ENCODE data around the gene ARHGEF28.
A peak's percentile ranks its signal among the peaks of the same experiment; 100 is the strongest.

Gene ARHGEF28

DNA sequence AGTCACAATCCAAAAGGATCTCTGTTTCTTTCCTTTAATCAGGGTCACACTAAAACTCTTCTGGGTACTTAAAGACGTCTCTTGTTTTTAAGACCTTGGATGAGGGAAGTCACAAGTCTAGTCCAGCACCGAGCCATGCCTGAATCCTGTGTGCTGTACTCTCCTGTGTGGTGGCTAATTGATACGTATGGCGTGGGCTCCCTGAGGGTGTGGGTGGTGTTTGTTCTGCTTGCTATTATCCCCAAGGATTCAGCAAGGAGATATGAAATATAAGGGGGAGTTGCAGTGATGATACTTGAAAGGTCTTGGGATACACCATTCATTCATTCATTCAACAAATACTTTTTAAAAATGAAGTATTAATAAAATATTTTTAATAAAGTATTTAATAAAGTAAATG lies 128.3 kb downstream of the ARHGEF28 start:
- no peaks in the 10 kb centered on the region for H3K9me3 Mint-ChIP-seq
- no peaks in the 10 kb centered on the region for H3K36me3 Mint-ChIP-seq (ENCODE audit: low read depth)
- TF ChIP-seq, protein P1, sequence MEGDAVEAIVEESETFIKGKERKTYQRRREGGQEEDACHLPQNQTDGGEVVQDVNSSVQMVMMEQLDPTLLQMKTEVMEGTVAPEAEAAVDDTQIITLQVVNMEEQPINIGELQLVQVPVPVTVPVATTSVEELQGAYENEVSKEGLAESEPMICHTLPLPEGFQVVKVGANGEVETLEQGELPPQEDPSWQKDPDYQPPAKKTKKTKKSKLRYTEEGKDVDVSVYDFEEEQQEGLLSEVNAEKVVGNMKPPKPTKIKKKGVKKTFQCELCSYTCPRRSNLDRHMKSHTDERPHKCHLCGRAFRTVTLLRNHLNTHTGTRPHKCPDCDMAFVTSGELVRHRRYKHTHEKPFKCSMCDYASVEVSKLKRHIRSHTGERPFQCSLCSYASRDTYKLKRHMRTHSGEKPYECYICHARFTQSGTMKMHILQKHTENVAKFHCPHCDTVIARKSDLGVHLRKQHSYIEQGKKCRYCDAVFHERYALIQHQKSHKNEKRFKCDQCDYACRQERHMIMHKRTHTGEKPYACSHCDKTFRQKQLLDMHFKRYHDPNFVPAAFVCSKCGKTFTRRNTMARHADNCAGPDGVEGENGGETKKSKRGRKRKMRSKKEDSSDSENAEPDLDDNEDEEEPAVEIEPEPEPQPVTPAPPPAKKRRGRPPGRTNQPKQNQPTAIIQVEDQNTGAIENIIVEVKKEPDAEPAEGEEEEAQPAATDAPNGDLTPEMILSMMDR (IDR thresholded peaks at IDR 0.05) = no peak
- H3K4me1 Mint-ChIP-seq = peaks cover 15% of the 10 kb centered on the region
- H3K4me3 Mint-ChIP-seq = no peak overlapping the region
- no peak for DNase-seq
- H3K27ac Mint-ChIP-seq = no peak overlapping the region
- H3K27me3 Mint-ChIP-seq (ENCODE audit: low read depth, poor library complexity) = peaks cover 6% of the 10 kb centered on the region

DNA sequence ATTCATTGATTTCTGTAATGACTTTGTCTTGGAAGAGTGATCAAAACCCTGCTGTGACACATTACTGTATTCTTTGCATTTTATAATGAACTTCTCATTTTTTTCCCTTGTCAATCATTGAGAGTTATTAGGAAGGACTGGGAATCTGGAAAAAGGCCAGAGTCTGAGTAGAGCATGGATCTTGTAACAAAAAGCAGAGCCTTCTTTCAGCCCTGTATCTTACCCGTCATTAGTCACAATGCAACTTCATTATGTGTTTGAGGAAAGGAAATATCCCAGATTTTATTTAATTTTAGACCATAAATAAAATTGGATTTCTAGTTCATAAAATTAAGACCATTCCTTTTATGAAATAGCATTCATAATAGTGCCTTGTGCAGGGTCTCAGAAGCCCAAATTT lies 131.4 kb downstream of the ARHGEF28 start:
- peaks cover 6% of the 10 kb centered on the region for H3K27me3 Mint-ChIP-seq (ENCODE audit: low read depth, poor library complexity)
- no peak overlapping the region for H3K27ac Mint-ChIP-seq
- no peaks in the 10 kb centered on the region for H3K9me3 Mint-ChIP-seq
- no peak overlapping the region for H3K4me3 Mint-ChIP-seq
- H3K36me3 Mint-ChIP-seq (ENCODE audit: low read depth) = no peaks in the 10 kb centered on the region
- H3K4me1 Mint-ChIP-seq = peaks cover 5% of the 10 kb centered on the region
- TF ChIP-seq, protein P1 (IDR thresholded peaks at IDR 0.05) = no peak
- no peak for DNase-seq

DNA sequence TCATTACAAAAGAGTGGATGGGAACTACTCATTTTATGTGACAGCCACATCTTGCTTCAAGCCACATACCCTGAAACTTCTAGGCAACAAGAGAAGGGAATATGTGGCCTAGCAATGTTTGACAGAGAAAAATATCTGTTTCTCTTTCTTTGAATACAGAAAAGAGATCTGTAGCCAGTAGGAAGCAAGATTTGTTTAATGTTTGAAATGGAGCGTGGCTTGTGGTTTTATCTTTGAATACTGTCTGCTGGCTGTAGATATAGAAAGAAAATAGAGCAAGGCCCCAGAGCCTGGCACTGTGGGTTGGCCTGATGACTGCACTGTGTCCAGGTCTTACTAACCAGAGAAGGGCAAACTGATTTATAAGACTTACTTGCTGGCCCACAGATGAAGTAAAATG lies 133.8 kb downstream of the ARHGEF28 start:
- H3K27me3 Mint-ChIP-seq (ENCODE audit: low read depth, poor library complexity) = peaks cover 3% of the 10 kb centered on the region
- peak overlapping the region; percentile 29 for H3K27ac Mint-ChIP-seq
- TF ChIP-seq, protein P1 (IDR thresholded peaks at IDR 0.05) = no peak
- H3K36me3 Mint-ChIP-seq (ENCODE audit: low read depth) = no peaks in the 10 kb centered on the region
- no peaks in the 10 kb centered on the region for H3K9me3 Mint-ChIP-seq
- H3K4me3 Mint-ChIP-seq = no peak overlapping the region
- DNase-seq = no peak
- peaks cover 9% of the 10 kb centered on the region for H3K4me1 Mint-ChIP-seq

DNA sequence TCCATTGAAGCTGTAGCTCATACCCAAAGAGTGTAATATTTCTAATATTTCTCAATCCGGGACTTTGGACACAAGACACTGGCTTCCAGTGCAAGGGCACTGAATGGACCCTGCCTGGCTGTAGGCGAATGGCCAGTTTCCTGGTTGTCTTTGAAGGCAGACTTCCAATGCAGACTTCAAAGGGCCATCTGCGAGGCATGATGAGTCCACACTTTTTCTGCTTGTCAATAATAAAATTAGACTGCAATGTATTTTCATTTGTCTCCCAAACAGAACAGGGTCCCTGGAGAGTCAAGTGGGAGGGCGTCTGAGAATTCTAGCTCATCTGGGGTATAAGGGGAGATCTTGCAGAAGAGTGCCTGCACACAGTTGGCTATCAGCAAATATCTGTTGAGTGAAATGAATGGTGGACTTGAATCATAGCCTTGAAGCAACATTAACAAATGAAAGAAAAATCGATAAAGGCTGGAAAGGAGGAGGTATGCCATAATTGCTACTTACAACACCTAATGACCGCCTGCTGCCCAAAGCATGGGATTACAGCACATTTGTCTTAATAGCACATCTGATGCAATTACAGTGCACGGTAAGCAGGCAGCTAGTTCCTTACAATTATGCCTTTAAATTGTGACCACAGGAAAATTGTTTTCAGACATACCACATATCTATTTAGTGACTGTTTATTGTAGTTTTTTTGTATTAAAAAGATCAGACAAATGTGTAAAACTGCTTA lies 137.5 kb downstream of the ARHGEF28 start:
- no peak for DNase-seq
- Mint-ChIP-seq H3K27ac (no peak overlapping the region), H3K27me3 (ENCODE audit: low read depth, poor library complexity) (no peaks in the 10 kb centered on the region)

DNA sequence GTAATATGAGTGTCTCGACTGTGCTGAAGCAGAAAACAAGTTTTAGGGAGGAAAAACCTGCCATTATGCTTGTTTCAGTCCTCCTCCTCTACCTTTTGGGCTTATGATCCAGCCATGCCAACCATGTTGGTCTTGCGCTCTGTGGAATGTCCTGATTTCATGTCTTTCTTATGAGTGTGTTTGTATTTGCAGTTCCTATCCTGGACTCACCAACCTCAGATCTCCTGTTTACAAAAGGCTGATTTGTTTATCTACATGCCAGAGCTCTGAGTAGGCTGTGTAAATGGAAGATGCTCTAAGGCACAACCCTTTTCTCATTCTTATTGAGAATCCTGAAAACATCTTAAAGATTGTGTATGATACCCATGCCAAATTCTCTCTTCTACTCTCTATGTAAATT lies 138.6 kb downstream of the ARHGEF28 start:
- Mint-ChIP-seq H3K4me1 (peaks cover 10% of the 10 kb centered on the region), H3K4me3 (no peak overlapping the region), H3K36me3 (ENCODE audit: low read depth) (peaks cover 5% of the 10 kb centered on the region), H3K27me3 (ENCODE audit: low read depth, poor library complexity) (no peaks in the 10 kb centered on the region), H3K27ac (no peak overlapping the region), H3K9me3 (peaks cover 38% of the 10 kb centered on the region)
- no peak for DNase-seq
- TF ChIP-seq, protein P1 (IDR thresholded peaks at IDR 0.05) = no peak

More for the DNA sequence above, 137.5 kb downstream of the ARHGEF28 start:
- TF ChIP-seq, protein P1 (IDR thresholded peaks at IDR 0.05) = no peak
- Mint-ChIP-seq H3K4me3 (no peak overlapping the region), H3K4me1 (peaks cover 10% of the 10 kb centered on the region), H3K9me3 (peaks cover 27% of the 10 kb centered on the region), H3K36me3 (ENCODE audit: low read depth) (peaks cover 5% of the 10 kb centered on the region)

DNA sequence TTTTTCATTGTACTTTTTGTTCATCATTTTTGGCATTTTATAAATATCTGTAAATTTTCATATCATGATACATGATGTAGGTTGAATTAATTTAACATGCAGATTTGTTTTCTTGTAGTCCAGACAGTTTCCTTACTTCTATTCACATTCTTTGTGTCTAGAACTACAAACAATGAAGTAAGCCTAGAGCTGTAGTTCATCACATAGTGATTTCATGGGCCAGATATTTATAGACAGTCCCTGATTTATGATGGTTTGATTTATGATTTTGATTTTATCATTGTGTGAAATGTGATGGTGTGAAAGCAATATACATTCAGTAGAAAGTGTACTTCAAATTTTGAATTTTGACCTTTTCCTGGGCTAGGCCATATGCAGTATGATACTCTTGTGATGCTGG lies 139.0 kb downstream of the ARHGEF28 start:
- no peak for DNase-seq
- H3K27me3 Mint-ChIP-seq (ENCODE audit: low read depth, poor library complexity) = no peaks in the 10 kb centered on the region
- peaks cover 5% of the 10 kb centered on the region for H3K36me3 Mint-ChIP-seq (ENCODE audit: low read depth)
- H3K4me1 Mint-ChIP-seq = peaks cover 8% of the 10 kb centered on the region
- TF ChIP-seq, protein P1 (IDR thresholded peaks at IDR 0.05) = no peak
- H3K9me3 Mint-ChIP-seq = peaks cover 38% of the 10 kb centered on the region
- no peak overlapping the region for H3K4me3 Mint-ChIP-seq
- no peak overlapping the region for H3K27ac Mint-ChIP-seq
